GM08714 (cell line): ENCODE results near the gene SARS1.

Experiments
- H3K4me3 ChIP-seq: fragments of 200-500 bp; sonication (Bioruptor generic); 2 replicates; pipeline ENCODE4 v1.5.1; 2014; ENCODE audit warnings: mild to moderate bottlenecking, low read length, inconsistent platforms
- ZNF274 ChIP-seq: IDR thresholded peaks from 2 replicates; pipeline ENCODE4 v1.6.1; 2012; ENCODE audit warnings: mild to moderate bottlenecking, low read depth, low read length

SARS1 gene

GRCh38 chr1:109243860-109244552 is 30.3 kb downstream of the SARS1 start:
- no peak for TF ChIP-seq ZNF274
- no peak overlapping the region for H3K4me3 ChIP-seq

- no peak for TF ChIP-seq ZNF274
These were observed 32.4 kb downstream of the SARS1 start for GRCh38 chr1:109246141-109246551.

GRCh38 chr1:109247401-109248365 is 34.0 kb downstream of the SARS1 start:
- TF ChIP-seq ZNF274 = no peak
- no peak overlapping the region for H3K4me3 ChIP-seq

More at GRCh38 chr1:109246141-109246551, 32.4 kb downstream of the SARS1 start:
- no peak overlapping the region for H3K4me3 ChIP-seq

GRCh38 chr1:109248444-109248796 is 34.7 kb downstream of the SARS1 start:
- no peak overlapping the region for H3K4me3 ChIP-seq
- no peak for TF ChIP-seq ZNF274

GRCh38 chr1:109248797-109249629 is 35.3 kb downstream of the SARS1 start, which contains the start of gene CELSR2:
CELSR2 (plus strand) TSS chr1:109249539; CDS start chr1:109250080, 541 bp downstream.
- TF ChIP-seq ZNF274 = no peak
- peak within 1 kb of the TSS; percentile 58; the same call in 1 of the 2 replicates for H3K4me3 ChIP-seq

- no peak for TF ChIP-seq ZNF274
- H3K4me3 ChIP-seq = peak overlapping the region; percentile 58; the same call in 1 of the 2 replicates
These were observed 36.1 kb downstream of the SARS1 start for GRCh38 chr1:109249654-109250401.

- no peak overlapping the region; the same call in 1 of the 2 replicates for H3K4me3 ChIP-seq
- no peak for TF ChIP-seq ZNF274
These were observed 36.9 kb downstream of the SARS1 start for GRCh38 chr1:109250454-109251276.

GRCh38 chr1:109251277-109252166 is 37.8 kb downstream of the SARS1 start:
- H3K4me3 ChIP-seq = no peak overlapping the region
- TF ChIP-seq ZNF274 = no peak

- TF ChIP-seq ZNF274 = no peak
- no peak overlapping the region for H3K4me3 ChIP-seq
These were observed 38.6 kb downstream of the SARS1 start for GRCh38 chr1:109252167-109252892.

GRCh38 chr1:109252893-109253802 is 39.4 kb downstream of the SARS1 start:
- no peak for TF ChIP-seq ZNF274
- no peak overlapping the region for H3K4me3 ChIP-seq
